Fibroblast of the aortic adventitia (primary cell): ENCODE data around the gene RPUSD1. TPM values are rescaled to one million over a fixed set of nuclear protein-coding genes. Genes with fewer than 3 reads are reported as not detected.

Experiments
- DNase-seq: peaks from one replicate; pipeline ENCODE4 v3.0.0-alpha.2; 2010; ENCODE audit warnings: low read depth
- H3K4me3 ChIP-seq: 2 replicates; pipeline ENCODE4 v1.5.1; 2011; ENCODE audit warnings: low read depth, mild to moderate bottlenecking, control low read depth, low read length, moderate library complexity
- total RNA-seq: library from RNA; depleted of rRNA; stranded (reverse); fragments of >200 nt; gene quantifications from 2 replicates; pipeline ENCODE4 v1.2.3, GENCODE V29; 2012; ENCODE audit warnings: low replicate concordance
- TF ChIP-seq, protein P1 (sequence below): IDR thresholded peaks from 2 replicates; pipeline ENCODE4 v1.5.1; 2011; ENCODE audit warnings: mild to moderate bottlenecking, low read length, control low read depth, inconsistent platforms; ENCODE audit not compliant: insufficient read depth

RPUSD1 gene
- total RNA-seq, 1 donor, result 20.3 TPM

DNA sequence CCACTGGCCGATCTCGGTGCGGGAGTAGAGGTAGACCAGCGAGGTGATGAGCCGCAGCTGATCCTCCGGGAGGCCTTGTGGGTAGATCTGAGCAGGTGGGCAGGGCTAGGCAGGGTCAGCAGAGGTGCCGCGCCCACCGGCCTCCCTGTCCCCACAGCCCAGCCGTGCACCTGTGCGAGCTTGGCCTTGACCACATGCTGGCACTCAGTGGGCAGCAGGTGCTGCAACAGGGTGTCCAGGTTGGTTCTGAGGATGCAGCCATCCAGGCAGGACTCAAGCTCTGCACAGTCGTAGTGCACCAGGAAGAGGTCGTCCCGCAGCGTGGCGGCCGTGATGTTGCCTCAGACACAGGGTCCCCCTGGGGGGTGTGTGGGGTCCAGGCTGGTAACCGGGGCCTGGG, 15.2 kb downstream of the RPUSD1 start:
- no peak for DNase-seq
- no peak overlapping the region for H3K4me3 ChIP-seq
- TF ChIP-seq, protein P1, sequence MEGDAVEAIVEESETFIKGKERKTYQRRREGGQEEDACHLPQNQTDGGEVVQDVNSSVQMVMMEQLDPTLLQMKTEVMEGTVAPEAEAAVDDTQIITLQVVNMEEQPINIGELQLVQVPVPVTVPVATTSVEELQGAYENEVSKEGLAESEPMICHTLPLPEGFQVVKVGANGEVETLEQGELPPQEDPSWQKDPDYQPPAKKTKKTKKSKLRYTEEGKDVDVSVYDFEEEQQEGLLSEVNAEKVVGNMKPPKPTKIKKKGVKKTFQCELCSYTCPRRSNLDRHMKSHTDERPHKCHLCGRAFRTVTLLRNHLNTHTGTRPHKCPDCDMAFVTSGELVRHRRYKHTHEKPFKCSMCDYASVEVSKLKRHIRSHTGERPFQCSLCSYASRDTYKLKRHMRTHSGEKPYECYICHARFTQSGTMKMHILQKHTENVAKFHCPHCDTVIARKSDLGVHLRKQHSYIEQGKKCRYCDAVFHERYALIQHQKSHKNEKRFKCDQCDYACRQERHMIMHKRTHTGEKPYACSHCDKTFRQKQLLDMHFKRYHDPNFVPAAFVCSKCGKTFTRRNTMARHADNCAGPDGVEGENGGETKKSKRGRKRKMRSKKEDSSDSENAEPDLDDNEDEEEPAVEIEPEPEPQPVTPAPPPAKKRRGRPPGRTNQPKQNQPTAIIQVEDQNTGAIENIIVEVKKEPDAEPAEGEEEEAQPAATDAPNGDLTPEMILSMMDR, result no peak

DNA sequence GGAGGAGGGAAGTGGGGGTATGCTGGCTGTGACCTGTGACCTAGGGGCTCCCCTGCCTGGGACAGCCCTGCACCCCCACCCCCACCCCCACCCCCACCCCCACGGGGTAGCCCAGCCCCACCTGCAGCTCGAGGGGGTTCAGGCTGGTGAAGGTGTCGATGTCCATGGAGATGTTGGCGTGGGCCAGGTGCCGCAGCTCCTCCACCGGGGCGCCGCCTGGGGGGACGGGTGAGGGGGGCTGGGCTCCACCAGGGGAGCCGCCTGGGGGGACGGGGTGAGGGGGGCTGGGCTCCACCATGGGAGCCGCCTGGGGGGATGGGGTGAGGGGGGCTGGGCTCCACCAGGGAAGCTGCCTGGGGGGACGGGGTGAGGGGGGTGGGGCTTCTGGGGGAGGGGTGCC, 17.8 kb downstream of the RPUSD1 start:
- TF ChIP-seq, protein P1, result no peak
- H3K4me3 ChIP-seq, result no peak overlapping the region
- DNase-seq, result no peak

DNA sequence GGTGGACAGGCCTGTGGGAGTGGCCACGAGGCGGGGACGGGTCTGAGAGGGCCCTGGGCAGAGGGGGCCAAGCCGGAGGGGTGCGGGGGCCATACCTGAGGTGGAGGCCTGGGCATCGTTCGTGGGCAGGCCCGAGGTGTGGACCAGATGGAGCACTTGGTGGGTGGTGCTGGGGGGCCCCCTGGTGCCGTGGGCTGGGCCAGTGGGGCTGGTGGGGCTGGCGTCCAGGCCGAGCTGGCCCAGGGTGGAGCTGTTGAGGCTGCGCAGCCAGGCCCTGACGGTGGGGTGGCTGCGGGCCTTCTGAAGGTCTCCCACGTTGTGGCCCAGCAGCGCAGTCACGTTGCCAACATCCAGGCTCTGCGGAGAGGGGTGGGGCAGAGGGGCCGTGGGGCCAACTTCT, 18.2 kb downstream of the RPUSD1 start:
- no peak overlapping the region for H3K4me3 ChIP-seq
- TF ChIP-seq, protein P1, result no peak
- no peak for DNase-seq

DNA sequence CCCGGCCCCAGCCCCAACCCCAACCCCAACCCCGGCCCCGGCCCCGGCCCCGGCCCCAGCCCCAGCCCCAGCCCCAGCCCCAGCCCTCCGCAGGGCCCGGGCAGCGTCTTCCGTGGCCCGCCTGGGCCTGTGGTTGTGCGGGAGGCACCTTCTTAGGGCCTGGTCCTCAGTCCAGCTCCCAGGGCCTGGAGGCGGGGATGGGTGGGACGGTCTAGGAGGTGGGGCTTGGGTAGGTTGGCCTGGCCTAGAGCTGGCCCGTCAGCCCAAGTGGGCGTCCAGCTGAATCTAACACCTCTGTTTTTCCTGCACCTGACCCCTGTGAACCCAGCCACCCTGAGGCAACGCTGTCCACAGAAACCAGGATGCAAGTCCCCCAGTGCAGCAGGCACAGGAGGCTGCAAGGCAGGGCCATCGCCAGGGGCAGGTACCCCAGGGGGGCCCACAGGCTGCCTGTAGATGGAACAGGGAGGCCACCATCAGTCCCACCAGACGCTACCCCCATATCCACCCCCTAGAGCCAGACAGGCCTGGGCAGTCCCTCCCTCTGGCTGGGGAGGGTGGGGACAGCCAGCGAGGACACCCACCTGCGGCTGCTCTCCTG, 18.9 kb downstream of the RPUSD1 start:
- DNase-seq, result no peak
- TF ChIP-seq, protein P1, result no peak
- H3K4me3 ChIP-seq, result no peak overlapping the region

DNA sequence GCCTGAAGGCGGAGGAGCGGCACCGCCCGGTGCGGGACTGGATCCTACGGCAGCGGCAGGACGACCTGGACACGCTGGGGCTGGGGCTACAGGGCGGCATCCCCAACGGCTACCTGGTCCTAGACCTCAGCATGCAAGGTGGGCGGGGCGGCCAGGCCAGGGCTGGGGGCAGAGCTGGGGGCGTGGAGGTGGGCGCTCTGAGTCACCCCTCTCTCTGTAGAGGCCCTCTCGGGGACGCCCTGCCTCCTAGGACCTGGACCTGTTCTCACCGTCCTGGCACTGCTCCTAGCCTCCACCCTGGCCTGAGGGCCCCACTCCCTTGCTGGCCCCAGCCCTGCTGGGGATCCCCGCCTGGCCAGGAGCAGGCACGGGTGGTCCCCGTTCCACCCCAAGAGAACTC, 19.8 kb downstream of the RPUSD1 start:
- H3K4me3 ChIP-seq, result no peak overlapping the region
- DNase-seq, result no peak
- TF ChIP-seq, protein P1, result no peak

DNA sequence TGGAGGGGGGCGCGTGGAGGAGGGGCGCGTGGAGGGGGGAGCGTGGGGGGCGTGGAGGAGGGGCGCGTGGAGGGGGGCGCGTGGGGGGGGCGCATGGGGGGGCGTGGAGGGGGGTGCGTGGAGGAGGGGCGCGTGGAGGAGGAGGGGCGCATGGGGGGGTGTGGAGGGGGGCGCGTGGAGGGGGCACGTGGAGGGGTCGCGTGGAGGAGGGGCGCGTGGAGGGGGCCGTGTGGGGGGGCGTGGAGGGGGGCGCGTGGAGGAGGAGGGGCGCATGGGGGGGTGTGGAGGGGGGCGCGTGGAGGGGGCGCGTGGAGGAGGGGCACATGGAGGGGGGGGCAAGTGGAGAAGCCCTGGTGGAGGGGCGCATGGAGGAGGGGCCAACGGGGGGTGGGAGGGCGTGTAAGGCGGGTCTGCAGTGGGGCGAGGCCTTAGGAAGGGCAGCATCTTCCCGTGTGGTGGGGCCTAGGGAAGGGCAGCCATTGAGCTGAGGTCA, 20.4 kb downstream of the RPUSD1 start:
- TF ChIP-seq, protein P1, result no peak
- no peak for DNase-seq
- H3K4me3 ChIP-seq, result no peak overlapping the region
